Measurements from ENCODE around the gene CARD11.

The CARD11 gene

DNA sequence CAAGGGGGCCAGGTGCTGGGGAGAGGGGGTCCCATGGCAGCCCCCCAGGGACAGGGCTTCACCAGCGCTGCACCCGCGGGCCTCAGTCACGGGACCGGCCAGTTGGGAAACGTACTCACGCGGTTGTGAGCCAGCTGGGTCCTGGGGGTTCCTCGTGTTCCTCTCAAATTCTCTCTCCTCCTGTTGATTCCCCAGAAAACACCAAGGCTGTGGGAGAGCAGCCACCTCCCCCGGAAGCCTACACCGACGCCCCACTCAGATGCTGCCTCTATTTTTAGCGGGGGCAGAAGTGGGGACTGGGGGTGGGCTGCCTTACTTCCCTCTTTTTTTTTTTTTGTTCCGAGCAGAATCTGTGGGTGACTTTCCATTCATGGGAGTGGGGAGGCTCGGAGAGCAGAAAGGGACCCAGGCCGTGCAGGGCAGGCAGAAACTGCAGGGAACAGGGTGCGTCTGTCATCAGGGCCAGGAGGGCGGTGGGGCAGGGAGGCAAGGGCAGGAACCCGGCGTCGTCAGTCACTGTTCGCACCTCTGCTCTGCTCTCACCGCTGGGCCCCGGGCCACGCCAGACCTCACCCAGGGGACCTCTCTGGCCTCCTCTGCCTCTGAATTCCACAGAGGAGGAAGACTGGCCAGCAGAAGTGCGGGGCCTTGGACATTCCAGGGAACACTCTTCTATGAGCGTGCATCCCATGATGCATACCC lies 63.1 kb downstream of the CARD11 start:
- Histone ChIP-seq H4K12ac (ENCODE audit: low read depth, low read length) (no peak overlapping the region), H3K18ac (ENCODE audit: low read length) (no peak overlapping the region), H3K14ac (ENCODE audit: low read length) (no peak overlapping the region), H2AK5ac (ENCODE audit: low read length) (no peak overlapping the region), H3K4ac (ENCODE audit: low read depth, low read length) (no peak overlapping the region), H3K36me3 (ENCODE audit: control insufficient read depth in 1 of 2, insufficient read depth in 2 of 2, low read length in 2 of 2) (no peaks in the 10 kb centered on the region), H2BK5ac (ENCODE audit: low read depth, low read length, poor library complexity) (no peak overlapping the region), H3K79me1 (ENCODE audit: low read length) (no peaks in the 10 kb centered on the region), H3K27me3 (ENCODE audit: insufficient read depth, low read length) (no peaks in the 10 kb centered on the region), H3K4me1 (ENCODE audit: control insufficient read depth in 1 of 2, insufficient read depth in 2 of 2, low read length in 2 of 2) (no peaks in the 10 kb centered on the region), H3K4me3 (ENCODE audit: low read depth, low read length) (no peak overlapping the region), H4K91ac (ENCODE audit: low read depth, low read length) (no peak overlapping the region), H3K4me2 (ENCODE audit: low read length) (no peak overlapping the region), H3K27ac (ENCODE audit: low read depth, low read length) (no peak overlapping the region), H3K9me3 (ENCODE audit: insufficient read depth, low read depth, low read length) (no peaks in the 10 kb centered on the region), H2BK12ac (ENCODE audit: low read length) (no peak overlapping the region), H2BK120ac (ENCODE audit: insufficient read depth, low read length, poor library complexity) (no peak overlapping the region), H2AFZ (ENCODE audit: insufficient read depth, low read length, poor library complexity) (no peak overlapping the region), H4K8ac (ENCODE audit: low read depth, low read length) (no peak overlapping the region), H3K23ac (ENCODE audit: low read length) (no peak overlapping the region), H3K79me2 (ENCODE audit: control insufficient read depth, insufficient read depth, low read length, poor library complexity) (no peaks in the 10 kb centered on the region), H3K9ac (ENCODE audit: low read length) (no peak overlapping the region)
- peak in 1 of 2 donors; percentile 8 for DNase-seq
- no CpG with 5 or more reads among the region's 27 CpGs for WGBS (ENCODE audit: extremely low coverage, insufficient coverage, insufficient read length)

DNA sequence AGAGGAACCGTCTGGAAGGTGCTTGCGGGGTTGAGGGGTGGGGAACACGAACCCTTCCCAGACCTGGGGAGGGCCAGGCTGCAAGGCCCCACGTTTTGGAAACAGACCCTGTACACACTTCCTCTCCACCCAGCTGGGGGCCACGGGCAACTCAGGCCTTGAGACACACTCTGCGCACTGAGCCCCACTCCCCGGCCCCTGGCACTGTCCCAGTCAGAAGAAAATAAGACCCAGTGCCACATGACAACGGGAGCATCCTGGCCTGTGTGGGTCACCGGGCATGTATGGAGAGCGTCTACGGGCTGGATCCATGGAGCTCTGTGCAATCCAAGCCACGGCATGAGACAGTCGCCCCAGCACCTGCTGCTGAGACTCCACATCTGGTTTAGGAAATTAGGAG lies 63.7 kb downstream of the CARD11 start:
- Histone ChIP-seq H2BK12ac (ENCODE audit: low read length) (no peak overlapping the region), H3K36me3 (ENCODE audit: control insufficient read depth in 1 of 2, insufficient read depth in 2 of 2, low read length in 2 of 2) (no peaks in the 10 kb centered on the region), H2AFZ (ENCODE audit: insufficient read depth, low read length, poor library complexity) (no peak overlapping the region), H3K14ac (ENCODE audit: low read length) (no peak overlapping the region), H3K27ac (ENCODE audit: low read depth, low read length) (no peak overlapping the region), H3K4me2 (ENCODE audit: low read length) (no peak overlapping the region), H3K23ac (ENCODE audit: low read length) (no peak overlapping the region), H3K9ac (ENCODE audit: low read length) (no peak overlapping the region), H4K12ac (ENCODE audit: low read depth, low read length) (no peak overlapping the region), H2BK5ac (ENCODE audit: low read depth, low read length, poor library complexity) (no peak overlapping the region), H3K27me3 (ENCODE audit: insufficient read depth, low read length) (no peaks in the 10 kb centered on the region), H4K91ac (ENCODE audit: low read depth, low read length) (no peak overlapping the region), H3K79me1 (ENCODE audit: low read length) (no peaks in the 10 kb centered on the region), H3K4ac (ENCODE audit: low read depth, low read length) (no peak overlapping the region), H3K79me2 (ENCODE audit: control insufficient read depth, insufficient read depth, low read length, poor library complexity) (no peaks in the 10 kb centered on the region), H4K8ac (ENCODE audit: low read depth, low read length) (no peak overlapping the region), H3K9me3 (ENCODE audit: insufficient read depth, low read depth, low read length) (no peaks in the 10 kb centered on the region), H3K4me1 (ENCODE audit: control insufficient read depth in 1 of 2, insufficient read depth in 2 of 2, low read length in 2 of 2) (no peaks in the 10 kb centered on the region), H2AK5ac (ENCODE audit: low read length) (no peak overlapping the region), H3K4me3 (ENCODE audit: low read depth, low read length) (no peak overlapping the region), H3K18ac (ENCODE audit: low read length) (no peak overlapping the region), H2BK120ac (ENCODE audit: insufficient read depth, low read length, poor library complexity) (no peak overlapping the region)
- WGBS (ENCODE audit: extremely low coverage, insufficient coverage, insufficient read length), result no CpG with 5 or more reads among the region's 13 CpGs
- DNase-seq, result no peak

DNA sequence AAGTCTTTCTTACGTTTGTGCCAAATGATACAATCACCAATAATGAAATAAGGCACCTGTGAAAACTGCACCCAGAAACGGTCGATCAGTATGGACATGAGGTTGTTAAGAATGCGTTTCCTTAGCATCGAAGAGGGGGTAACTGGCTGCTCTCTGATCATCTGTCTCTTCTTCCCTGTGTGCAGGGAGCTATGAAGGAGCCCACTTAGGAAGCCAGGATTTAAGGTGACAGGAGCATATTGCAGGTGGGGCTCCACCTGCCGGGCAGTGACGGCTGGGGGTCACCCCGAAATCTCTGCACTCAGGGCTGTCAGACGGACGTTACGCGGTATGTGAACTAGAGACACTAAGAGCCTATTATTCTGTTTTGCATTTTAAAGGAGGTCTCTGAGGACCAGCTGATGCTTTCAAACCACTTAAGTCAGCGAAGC lies 64.5 kb downstream of the CARD11 start:
- Histone ChIP-seq H3K27ac (ENCODE audit: low read depth, low read length) (no peak overlapping the region), H3K4me3 (ENCODE audit: low read depth, low read length) (no peak overlapping the region), H4K12ac (ENCODE audit: low read depth, low read length) (no peak overlapping the region), H4K91ac (ENCODE audit: low read depth, low read length) (no peak overlapping the region), H3K4me1 (ENCODE audit: control insufficient read depth in 1 of 2, insufficient read depth in 2 of 2, low read length in 2 of 2) (no peaks in the 10 kb centered on the region), H3K79me1 (ENCODE audit: low read length) (no peaks in the 10 kb centered on the region), H2BK120ac (ENCODE audit: insufficient read depth, low read length, poor library complexity) (no peak overlapping the region), H3K27me3 (ENCODE audit: insufficient read depth, low read length) (no peaks in the 10 kb centered on the region), H3K23ac (ENCODE audit: low read length) (no peak overlapping the region), H2BK12ac (ENCODE audit: low read length) (no peak overlapping the region), H3K36me3 (ENCODE audit: control insufficient read depth in 1 of 2, insufficient read depth in 2 of 2, low read length in 2 of 2) (no peaks in the 10 kb centered on the region), H2AK5ac (ENCODE audit: low read length) (no peak overlapping the region), H3K18ac (ENCODE audit: low read length) (no peak overlapping the region), H3K14ac (ENCODE audit: low read length) (no peak overlapping the region), H2AFZ (ENCODE audit: insufficient read depth, low read length, poor library complexity) (no peak overlapping the region), H3K9me3 (ENCODE audit: insufficient read depth, low read depth, low read length) (no peaks in the 10 kb centered on the region), H4K8ac (ENCODE audit: low read depth, low read length) (no peak overlapping the region), H3K79me2 (ENCODE audit: control insufficient read depth, insufficient read depth, low read length, poor library complexity) (no peaks in the 10 kb centered on the region), H2BK5ac (ENCODE audit: low read depth, low read length, poor library complexity) (no peak overlapping the region), H3K4ac (ENCODE audit: low read depth, low read length) (no peak overlapping the region), H3K9ac (ENCODE audit: low read length) (no peak overlapping the region), H3K4me2 (ENCODE audit: low read length) (no peak overlapping the region)
- WGBS (ENCODE audit: extremely low coverage, insufficient coverage, insufficient read length), result no CpG with 5 or more reads among the region's 13 CpGs
- DNase-seq, result no peak

DNA sequence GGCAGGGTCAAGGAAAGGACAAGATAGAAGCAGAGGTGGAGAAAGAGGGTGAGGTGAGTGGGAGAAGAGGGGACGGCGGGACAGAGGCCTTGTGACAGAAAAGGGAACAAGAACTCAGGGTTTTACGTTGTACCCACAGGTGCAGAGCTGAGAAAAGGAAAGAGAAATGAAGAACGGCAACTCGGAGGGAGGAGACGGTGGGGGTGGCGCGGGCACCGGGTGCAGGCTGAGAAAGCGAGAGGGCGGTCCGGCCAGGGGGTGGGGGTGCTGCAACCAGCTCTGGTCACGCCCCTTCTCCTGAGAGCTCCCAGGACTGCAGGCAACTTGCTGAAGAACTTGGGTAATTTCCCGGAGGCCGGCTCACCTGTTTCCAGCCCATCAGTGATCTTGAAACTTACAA lies 65.3 kb downstream of the CARD11 start:
- no peaks in the 10 kb centered on the region for H3K79me1 ChIP-seq (ENCODE audit: low read length)
- H3K18ac ChIP-seq (ENCODE audit: low read length), result no peak overlapping the region
- no peak overlapping the region for H4K8ac ChIP-seq (ENCODE audit: low read depth, low read length)
- H4K12ac ChIP-seq (ENCODE audit: low read depth, low read length), result no peak overlapping the region
- no peak overlapping the region for H4K91ac ChIP-seq (ENCODE audit: low read depth, low read length)
- no peak overlapping the region for H2BK120ac ChIP-seq (ENCODE audit: insufficient read depth, low read length, poor library complexity)
- no peak overlapping the region for H2BK5ac ChIP-seq (ENCODE audit: low read depth, low read length, poor library complexity)
- H2AFZ ChIP-seq (ENCODE audit: insufficient read depth, low read length, poor library complexity), result no peak overlapping the region
- H3K27ac ChIP-seq (ENCODE audit: low read depth, low read length), result no peak overlapping the region
- H3K4me2 ChIP-seq (ENCODE audit: low read length), result no peak overlapping the region
- H3K9ac ChIP-seq (ENCODE audit: low read length), result no peak overlapping the region
- no peak overlapping the region for H3K4ac ChIP-seq (ENCODE audit: low read depth, low read length)
- H2BK12ac ChIP-seq (ENCODE audit: low read length), result no peak overlapping the region
- no peaks in the 10 kb centered on the region for H3K27me3 ChIP-seq (ENCODE audit: insufficient read depth, low read length)
- no CpG with 5 or more reads among the region's 15 CpGs for WGBS (ENCODE audit: extremely low coverage, insufficient coverage, insufficient read length)
- H3K9me3 ChIP-seq (ENCODE audit: insufficient read depth, low read depth, low read length), result no peaks in the 10 kb centered on the region
- DNase-seq, result no peak
- H3K4me1 ChIP-seq (ENCODE audit: control insufficient read depth in 1 of 2, insufficient read depth in 2 of 2, low read length in 2 of 2), result no peaks in the 10 kb centered on the region
- H3K14ac ChIP-seq (ENCODE audit: low read length), result no peak overlapping the region
- no peaks in the 10 kb centered on the region for H3K36me3 ChIP-seq (ENCODE audit: control insufficient read depth in 1 of 2, insufficient read depth in 2 of 2, low read length in 2 of 2)
- no peaks in the 10 kb centered on the region for H3K79me2 ChIP-seq (ENCODE audit: control insufficient read depth, insufficient read depth, low read length, poor library complexity)
- H3K23ac ChIP-seq (ENCODE audit: low read length), result no peak overlapping the region
- no peak overlapping the region for H2AK5ac ChIP-seq (ENCODE audit: low read length)
- no peak overlapping the region for H3K4me3 ChIP-seq (ENCODE audit: low read depth, low read length)

Data from trophoblast cell (in vitro differentiated cells and primary cell).